Measurements from ENCODE around the gene SCRT2.

GRCh38 chr20:666877-667276 lies 8.7 kb downstream of the SCRT2 start:
- TF ChIP-seq POLR2A (IDR thresholded peaks at IDR 0.05; ENCODE audit: low read length), result no peak
- TF ChIP-seq GATA1 (IDR thresholded peaks at IDR 0.05; ENCODE audit: low read depth, low read length), result no peak

All from erythroblast (primary cell).